Measurements from ENCODE around the gene GNAO1. TPM values are rescaled to one million over a fixed set of nuclear protein-coding genes. Genes with fewer than 3 reads are reported as not detected.

Gene GNAO1
- polyA plus RNA-seq, 1 donor from 2014 or later = 31.5 TPM

- peaks cover 3% of the 10 kb centered on the region for H4K20me1 ChIP-seq (ENCODE audit: insufficient read depth)
- H3K9ac ChIP-seq (ENCODE audit: low read length) = no peak overlapping the region
- H3K9me2 ChIP-seq (ENCODE audit: insufficient read depth, low read length) = no peaks in the 10 kb centered on the region
- no peak overlapping the region for H2AFZ ChIP-seq (ENCODE audit: low read depth, low read length)
- no peak overlapping the region for H3K4me3 ChIP-seq (ENCODE audit: low read length)
- H3K27ac ChIP-seq (ENCODE audit: low read length) = no peak overlapping the region
- no peaks in the 10 kb centered on the region for H3K9me3 ChIP-seq (ENCODE audit: low read length)
- H3K79me2 ChIP-seq (replicated peaks; ENCODE audit: insufficient read depth, low read length) = peaks cover 6% of the 10 kb centered on the region
- no peaks in the 10 kb centered on the region for H3K27me3 ChIP-seq (ENCODE audit: insufficient read depth, low read depth, low read length)
- no peak overlapping the region for H3K4me2 ChIP-seq (ENCODE audit: low read length)
- TF ChIP-seq RAD21 (conservative IDR thresholded peaks at IDR 0.05) = no peak
- H3K36me3 ChIP-seq (ENCODE audit: insufficient read depth, low read length) = peaks cover 3% of the 10 kb centered on the region
- no peaks in the 10 kb centered on the region for H3F3A ChIP-seq (ENCODE audit: insufficient read depth, low read length, poor library complexity, severe bottlenecking)
Observed at GRCh38 chr16:56257239-56257638, 66.0 kb downstream of the GNAO1 start.

GRCh38 chr16:56257666-56258342 is 66.5 kb downstream of the GNAO1 start:
- Histone ChIP-seq H3K36me3 (ENCODE audit: insufficient read depth, low read length) (peaks cover 3% of the 10 kb centered on the region), H3K9me2 (ENCODE audit: insufficient read depth, low read length) (no peaks in the 10 kb centered on the region), H3K4me2 (ENCODE audit: low read length) (no peak overlapping the region), H4K20me1 (ENCODE audit: insufficient read depth) (peaks cover 3% of the 10 kb centered on the region), H3K27me3 (ENCODE audit: insufficient read depth, low read depth, low read length) (no peaks in the 10 kb centered on the region), H3K27ac (ENCODE audit: low read length) (no peak overlapping the region), H3F3A (ENCODE audit: insufficient read depth, low read length, poor library complexity, severe bottlenecking) (no peaks in the 10 kb centered on the region), H3K9ac (ENCODE audit: low read length) (no peak overlapping the region), H2AFZ (ENCODE audit: low read depth, low read length) (no peak overlapping the region), H3K4me3 (ENCODE audit: low read length) (no peak overlapping the region), H3K9me3 (ENCODE audit: low read length) (no peaks in the 10 kb centered on the region), H3K79me2 (replicated peaks; ENCODE audit: insufficient read depth, low read length) (peaks cover 6% of the 10 kb centered on the region)
- no peak for TF ChIP-seq EZH2 (IDR thresholded peaks at IDR 0.05; ENCODE audit: borderline replicate concordance, insufficient read depth, low read length, poor library complexity, severe bottlenecking)
- no peak for TF ChIP-seq TAF1 (IDR thresholded peaks at IDR 0.05; ENCODE audit: low read depth)
- TF ChIP-seq RAD21 (conservative IDR thresholded peaks at IDR 0.05) = no peak
- no peak for TF ChIP-seq REST (IDR thresholded peaks at IDR 0.05; ENCODE audit: borderline replicate concordance)
- TF ChIP-seq EP300 (conservative IDR thresholded peaks at IDR 0.05; ENCODE audit: poor library complexity, severe bottlenecking) = no peak
- TF ChIP-seq POLR2AphosphoS5 (IDR thresholded peaks at IDR 0.05) = no peak
- TF ChIP-seq CTCF (IDR thresholded peaks at IDR 0.05; ENCODE audit: poor library complexity, severe bottlenecking) = no peak
- TF ChIP-seq SMC3 (conservative IDR thresholded peaks at IDR 0.05; ENCODE audit: poor library complexity) = no peak
- TF ChIP-seq MXI1 (conservative IDR thresholded peaks at IDR 0.05; ENCODE audit: poor library complexity, severe bottlenecking) = no peak
